IPS DF 4.7 (cell line): ENCODE data around the gene OPN1MW.
"Not testable (repeated sequence)": the region's sequence is repeated elsewhere in the genome, so short reads cannot be mapped to it uniquely, and the experiment has no call there.

Source experiments
- DNase-seq: peaks from one replicate; pipeline ENCODE4 v3.0.0-alpha.2; 2013; ENCODE audit warnings: low spot score; ENCODE audit errors: extremely low read depth

Gene OPN1MW

GRCh38 chrX:154182296-154182695 is at the start of gene OPN1MW:
Gene OPN1MW, plus strand, starts transcription at chrX:154182596. Its CDS starts 82 bp downstream, at chrX:154182678.
- DNase-seq: not testable (repeated sequence)

GRCh38 chrX:154135458-154136229 is 46.8 kb upstream of the OPN1MW start:
- DNase-seq: no peak

GRCh38 chrX:154136627-154137161 is 45.7 kb upstream of the OPN1MW start:
- no peak for DNase-seq

GRCh38 chrX:154138857-154139256 is 43.5 kb upstream of the OPN1MW start:
- no peak for DNase-seq

- no peak for DNase-seq
Observed at GRCh38 chrX:154140206-154140605, 42.2 kb upstream of the OPN1MW start.

- DNase-seq: no peak
Observed at GRCh38 chrX:154140742-154141141, 41.7 kb upstream of the OPN1MW start.

GRCh38 chrX:154142386-154142785 is 40.0 kb upstream of the OPN1MW start:
- DNase-seq: no peak

GRCh38 chrX:154142950-154143745 is 39.2 kb upstream of the OPN1MW start:
- no peak for DNase-seq

GRCh38 chrX:154144010-154144409 is 38.4 kb upstream of the OPN1MW start, which contains the start of gene OPN1LW:
Gene OPN1LW, plus strand, starts transcription at chrX:154144243. Its CDS starts 41 bp downstream, at chrX:154144284.
- DNase-seq: not testable (repeated sequence)

- DNase-seq: not testable (repeated sequence)
Observed at GRCh38 chrX:154151030-154151429, 31.4 kb upstream of the OPN1MW start.

GRCh38 chrX:154156221-154156620 is 26.2 kb upstream of the OPN1MW start:
- not testable (repeated sequence) for DNase-seq

GRCh38 chrX:154157207-154157606 is 25.2 kb upstream of the OPN1MW start:
- not testable (repeated sequence) for DNase-seq

GRCh38 chrX:154159345-154159744 is 23.1 kb upstream of the OPN1MW start:
- DNase-seq: not testable (repeated sequence)

GRCh38 chrX:154164902-154165301 is 17.5 kb upstream of the OPN1MW start:
- not testable (repeated sequence) for DNase-seq

GRCh38 chrX:154168384-154168783 is 14.0 kb upstream of the OPN1MW start:
- DNase-seq: not testable (repeated sequence)

- DNase-seq: not testable (repeated sequence)
Observed at GRCh38 chrX:154172535-154172943, 9.9 kb upstream of the OPN1MW start.

GRCh38 chrX:154174356-154174755 is 8.0 kb upstream of the OPN1MW start:
- DNase-seq: not testable (repeated sequence)

- DNase-seq: not testable (repeated sequence)
Observed at GRCh38 chrX:154183794-154184193, 1.4 kb downstream of the OPN1MW start.

- not testable (repeated sequence) for DNase-seq
Observed at GRCh38 chrX:154192846-154193245, 10.4 kb downstream of the OPN1MW start.

GRCh38 chrX:154194316-154194715 is 11.9 kb downstream of the OPN1MW start:
- DNase-seq: not testable (repeated sequence)

- DNase-seq: not testable (repeated sequence)
Observed at GRCh38 chrX:154196466-154196865, 14.1 kb downstream of the OPN1MW start.
